MV-4-11 (cell line): ENCODE results near the gene AP2B1.

ENCODE experiments used
- DNase-seq: peaks from one replicate; lab custom pipeline; 2025; lab: John Stamatoyannopoulos, UW

The AP2B1 gene

DNA sequence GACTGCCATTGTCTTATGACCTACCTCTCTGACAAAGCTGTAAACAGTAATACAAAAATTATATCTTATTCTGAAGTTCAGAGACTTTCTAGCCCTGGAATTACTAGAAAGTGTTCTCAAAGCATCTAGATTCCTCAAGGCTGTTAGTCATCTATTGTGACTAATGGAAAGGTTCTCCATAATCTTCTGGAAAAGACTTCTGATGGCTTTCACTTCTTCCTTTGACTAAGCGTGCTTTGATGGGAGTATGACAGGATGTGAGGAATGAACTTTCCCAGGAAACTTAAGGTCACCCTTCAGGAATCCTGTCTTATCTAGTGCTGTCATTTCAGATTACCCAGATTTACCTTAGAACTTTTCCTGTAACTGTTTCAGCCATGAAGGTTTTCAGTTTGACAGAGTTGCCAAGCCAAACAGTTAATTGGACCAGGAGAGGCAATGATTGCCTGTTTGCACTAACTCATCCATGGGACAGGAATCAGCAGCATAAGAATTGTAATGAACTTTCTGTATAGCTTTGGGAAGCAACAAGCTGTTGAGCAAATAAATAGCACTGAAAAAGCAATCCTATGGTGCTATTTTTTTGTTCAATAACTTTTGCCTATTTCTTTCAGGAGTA lies 43.5 kb downstream of the AP2B1 start:
- no peak for DNase-seq

- DNase-seq = no peak
Observed at GRCh38 chr17:35641032-35641431, 53.9 kb downstream of the AP2B1 start.

DNA sequence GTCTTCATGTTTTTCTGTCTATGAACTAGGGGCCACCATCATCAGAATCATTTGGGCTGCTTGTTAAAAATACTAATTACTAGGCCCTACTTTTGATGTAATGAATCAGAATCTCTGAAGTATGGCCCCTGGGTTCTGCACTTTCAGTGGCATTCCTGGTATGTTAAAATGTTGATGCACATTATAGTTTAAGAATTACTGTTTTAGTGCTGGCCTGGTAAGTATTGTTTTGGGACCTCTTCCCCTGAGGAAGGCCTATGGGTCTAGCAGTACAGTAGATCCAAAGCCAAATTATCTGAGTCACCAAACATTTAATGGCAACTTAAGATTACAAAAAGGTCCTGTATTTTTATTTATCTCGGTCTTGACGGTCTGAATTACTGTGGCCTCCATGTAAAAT lies 58.8 kb downstream of the AP2B1 start:
- DNase-seq = no peak

- DNase-seq = no peak
Observed at GRCh38 chr17:35651467-35651866, 64.3 kb downstream of the AP2B1 start.

GRCh38 chr17:35653619-35654361 lies 66.7 kb downstream of the AP2B1 start:
- no peak for DNase-seq

GRCh38 chr17:35655303-35655702 lies 68.2 kb downstream of the AP2B1 start:
- DNase-seq = no peak

GRCh38 chr17:35660902-35661301 lies 73.8 kb downstream of the AP2B1 start:
- no peak for DNase-seq

- no peak for DNase-seq
Observed at GRCh38 chr17:35664685-35665084, 77.6 kb downstream of the AP2B1 start.

GRCh38 chr17:35665662-35666061 lies 78.5 kb downstream of the AP2B1 start:
- no peak for DNase-seq

- no peak for DNase-seq
Observed at GRCh38 chr17:35666070-35666469, 78.9 kb downstream of the AP2B1 start.

DNA sequence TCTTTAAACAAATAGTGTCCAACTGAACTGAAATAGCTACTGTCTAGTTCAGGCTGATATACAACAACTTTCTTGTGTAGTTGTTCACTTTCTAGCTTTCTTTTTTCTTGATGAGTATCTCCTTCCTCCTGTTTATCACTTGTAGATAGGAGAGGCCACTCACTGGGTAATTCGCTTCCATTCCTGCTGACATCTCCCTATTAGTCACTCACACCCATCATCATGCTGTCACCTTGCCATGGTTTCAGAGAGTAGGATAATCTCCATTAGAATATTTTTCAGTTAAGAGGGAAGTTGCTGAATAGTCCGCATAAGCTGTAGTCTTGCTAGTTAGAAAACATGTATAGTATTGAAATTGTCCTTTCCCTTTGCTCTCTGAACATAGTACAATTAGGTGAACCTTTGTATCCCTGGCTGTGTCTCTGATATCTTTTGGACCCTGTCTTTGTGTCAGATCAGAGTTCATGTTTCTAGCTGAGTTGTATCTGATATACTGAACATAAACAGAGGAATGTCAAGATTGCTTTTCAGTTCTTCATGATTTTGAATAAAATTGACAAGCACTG lies 79.9 kb downstream of the AP2B1 start:
- DNase-seq = no peak

DNA sequence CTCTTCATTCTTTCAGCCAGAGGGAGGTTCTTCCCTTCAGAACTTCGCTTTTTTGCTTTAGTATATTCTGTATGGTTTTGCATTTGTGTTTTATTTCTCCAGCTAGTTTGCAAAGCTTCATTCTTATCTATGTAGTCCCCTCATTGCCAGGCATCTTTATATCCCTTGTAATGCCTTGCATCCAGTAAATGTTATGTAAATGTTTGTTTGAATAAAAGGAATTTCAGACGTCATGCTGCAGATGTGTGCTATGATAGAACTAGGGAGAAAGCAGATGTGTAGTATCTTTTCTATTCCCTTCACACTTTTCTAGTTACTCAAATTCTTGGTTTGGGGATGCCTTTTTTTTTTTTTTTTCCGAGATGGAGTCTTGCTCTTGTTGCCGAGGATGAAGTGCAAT lies 81.7 kb downstream of the AP2B1 start:
- DNase-seq = no peak

DNA sequence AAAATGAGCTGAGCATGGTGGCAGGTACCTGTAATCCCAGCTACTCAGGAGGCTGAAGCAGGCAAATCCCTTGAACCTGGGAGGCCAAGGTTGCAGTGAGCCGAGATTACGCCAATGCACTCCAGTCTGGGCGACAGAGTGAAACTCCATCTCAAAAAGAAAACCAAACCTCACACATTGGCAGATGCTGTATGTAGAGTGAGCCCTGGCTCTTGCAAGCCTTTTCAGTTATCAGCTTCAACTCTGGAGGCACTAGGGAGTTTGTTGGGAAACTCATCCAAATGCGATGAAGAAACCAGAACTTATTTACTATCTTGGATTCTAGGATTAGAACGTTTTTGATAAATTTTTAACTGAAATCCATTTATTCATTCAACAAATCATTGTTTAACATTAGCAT lies 87.4 kb downstream of the AP2B1 start:
- no peak for DNase-seq

GRCh38 chr17:35676441-35676840 lies 89.3 kb downstream of the AP2B1 start:
- no peak for DNase-seq

DNA sequence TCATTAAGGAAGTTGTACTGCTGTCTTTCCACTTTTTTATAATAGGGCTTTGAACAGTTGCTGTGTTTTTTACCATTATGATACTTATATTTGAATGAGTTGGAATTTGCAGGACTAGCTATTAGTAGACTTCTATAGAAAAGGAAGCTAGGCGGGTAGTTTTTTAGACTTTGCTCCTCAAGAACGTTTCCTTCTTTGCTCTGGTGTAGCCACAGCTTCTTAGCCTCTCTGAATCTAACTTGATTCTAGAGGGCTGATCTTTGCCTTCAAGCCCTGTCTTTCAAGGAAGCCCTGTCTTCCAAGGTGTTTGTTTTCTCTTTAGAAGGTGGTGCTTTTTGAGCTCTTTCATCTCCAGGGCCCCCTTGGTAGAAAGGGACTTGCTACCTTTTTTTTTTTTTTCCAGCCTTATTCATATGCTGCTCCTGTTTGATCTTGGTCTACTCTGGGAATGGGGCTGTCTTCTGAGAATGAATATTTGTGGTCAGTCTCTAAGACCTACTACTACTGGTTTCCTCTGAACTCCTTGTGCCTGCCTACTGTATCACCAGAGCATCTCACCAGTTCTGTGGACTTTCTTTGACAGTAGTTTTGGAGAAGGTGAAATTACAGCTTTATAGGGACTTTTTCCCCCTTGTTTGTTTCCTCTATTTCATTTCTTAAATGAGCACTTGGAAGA lies 92.0 kb downstream of the AP2B1 start:
- no peak for DNase-seq

- peak; percentile 92 for DNase-seq
Observed at GRCh38 chr17:35683591-35683990, 96.5 kb downstream of the AP2B1 start.

DNA sequence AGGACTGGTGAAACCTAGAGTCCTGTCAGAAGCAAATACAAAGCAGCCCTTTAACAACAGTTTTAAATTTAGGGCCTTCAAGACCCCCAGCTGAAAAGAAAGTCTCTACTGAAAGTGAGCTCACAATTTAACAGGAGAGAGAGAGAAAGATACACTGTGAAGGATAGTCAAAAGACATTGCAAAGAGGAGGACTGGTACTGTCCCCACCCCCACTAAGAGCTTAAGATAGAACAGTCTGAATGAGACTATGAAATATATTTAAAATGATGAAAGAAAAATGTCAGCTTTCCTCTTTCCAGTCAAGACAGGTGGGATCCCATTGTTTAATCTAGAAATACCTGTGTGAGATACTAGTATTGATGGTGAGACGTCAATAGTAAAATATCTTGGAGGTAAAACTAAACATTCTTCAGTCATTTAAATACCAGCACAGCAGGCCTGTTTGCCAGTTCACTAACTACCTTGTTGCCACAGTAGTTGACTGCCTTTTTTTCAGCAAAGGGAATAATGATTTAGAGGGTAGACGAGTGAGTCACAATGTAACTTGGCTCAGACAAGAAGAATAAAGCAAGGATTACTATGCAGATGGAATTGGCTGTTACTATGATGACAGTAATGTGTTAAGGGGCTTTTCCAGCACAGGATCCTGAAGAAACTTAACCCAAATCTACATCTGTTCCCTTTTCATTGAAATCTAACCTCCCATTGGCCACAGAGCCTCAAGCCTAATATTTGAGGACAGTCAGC lies 97.1 kb downstream of the AP2B1 start:
- no peak for DNase-seq

GRCh38 chr17:35692512-35693210 lies 105.5 kb downstream of the AP2B1 start:
- DNase-seq = no peak

GRCh38 chr17:35693662-35694061 lies 106.5 kb downstream of the AP2B1 start:
- DNase-seq = no peak

GRCh38 chr17:35694906-35695305 lies 107.8 kb downstream of the AP2B1 start:
- no peak for DNase-seq

- DNase-seq = no peak
Observed at GRCh38 chr17:35695613-35696012, 108.5 kb downstream of the AP2B1 start.

DNA sequence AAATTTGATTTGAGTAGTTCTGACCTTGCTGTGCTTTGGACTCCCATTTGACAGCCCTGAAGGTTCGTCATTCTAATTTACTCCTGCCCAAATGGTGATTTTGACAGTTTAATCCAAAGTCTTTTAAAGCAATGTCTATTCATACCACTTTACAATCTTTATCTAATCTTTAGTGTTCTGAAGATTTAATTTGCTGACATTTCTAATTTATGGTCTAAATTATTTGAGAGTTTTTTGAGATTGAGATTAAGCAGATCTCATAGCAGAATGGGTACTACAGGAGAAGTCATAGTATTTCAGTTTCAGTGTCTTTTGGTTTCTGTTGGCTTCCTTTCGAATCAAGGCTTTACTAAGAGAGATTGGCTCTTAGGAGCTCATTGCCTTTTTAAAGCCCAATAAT lies 111.7 kb downstream of the AP2B1 start:
- DNase-seq = no peak
